B cell (primary cell): Measurements from ENCODE around the gene COBL. TPM values are rescaled to one million over a fixed set of nuclear protein-coding genes. Genes with fewer than 3 reads are reported as not detected.

ENCODE experiments used
- ATAC-seq: fragments of 200-7000 bp; cut with Tn5 transposase; one replicate; pipeline ENCODE4 v1.10.0; 2021; ENCODE audit warnings: low read depth, mild to moderate bottlenecking, moderate number of reproducible peaks, moderate library complexity
- CTCF ChIA-PET: fragments of 350-600 bp; sonication (Branson Sonifier 250); formaldehyde crosslinking; loops from one replicate; lab custom pipeline; 2021; ENCODE audit warnings: antibody characterized with exemption, inconsistent platforms; lab: Charles Lee
- POLR2A ChIA-PET: fragments of 350-600 bp; sonication (Branson Sonifier 250); formaldehyde crosslinking; loops from one replicate; lab custom pipeline; 2021; ENCODE audit warnings: antibody characterized with exemption; lab: Charles Lee
- DNase-seq: peaks from one replicate; pipeline ENCODE4 v3.0.0; 2013
- H2AFZ ChIP-seq: 2 replicates; pipeline ENCODE4 v1.6.1; 2012; ENCODE audit warnings: mild to moderate bottlenecking, low read depth, low read length; ENCODE audit not compliant: insufficient read depth, poor library complexity, severe bottlenecking
- H3K27ac ChIP-seq, 2 donors: 1 replicate in 1 of 2; 2 replicates in 1 of 2; pipeline ENCODE4 v1.5.1; 2012 to 2013; ENCODE audit warnings: low read length in 2 of 2, mild to moderate bottlenecking in 2 of 2, moderate library complexity in 1 of 2
- H3K27me3 ChIP-seq, 4 experiments: fragments of 200-600 bp in 1 of 4; sonication (generic) in 1 of 4; replicated peaks in 1 of 4; 1 replicate in 2 of 4; 2 replicates in 2 of 4; pipeline versions ENCODE4 v1.6.1 to v1.7.0; 2013 to 2016; ENCODE audit warnings: low read length in 3 of 4, mild to moderate bottlenecking in 2 of 4, mixed read lengths in 1 of 4, moderate library complexity in 1 of 4; ENCODE audit not compliant: insufficient read depth in 4 of 4, control insufficient read depth in 3 of 4; ENCODE audit errors: control extremely low read depth in 1 of 4
- H3K36me3 ChIP-seq, 2 experiments: replicated peaks in 1 of 2; 1 replicate in 1 of 2; 2 replicates in 1 of 2; pipeline versions ENCODE4 v1.6.1 to v1.7.1; 2013; ENCODE audit warnings: low read length in 1 of 2; ENCODE audit not compliant: insufficient read depth in 2 of 2, control insufficient read depth in 1 of 2; ENCODE audit errors: control extremely low read depth in 1 of 2, extremely low read depth in 1 of 2
- H3K4me1 ChIP-seq, 2 donors: fragments of 200-600 bp in 1 of 2; sonication (generic) in 1 of 2; 1 replicate in 1 of 2; 2 replicates in 1 of 2; pipeline versions ENCODE4 v1.5.1 to v1.6.1; 2013 to 2017; ENCODE audit warnings: low read length in 2 of 2; ENCODE audit not compliant: control insufficient read depth in 2 of 2, insufficient read depth in 2 of 2
- H3K4me2 ChIP-seq: replicated peaks from 2 replicates; pipeline ENCODE3; 2012; ENCODE audit warnings: mild to moderate bottlenecking, low read depth, low read length; ENCODE audit not compliant: poor library complexity, severe bottlenecking
- H3K4me3 ChIP-seq, 5 experiments: fragments of 200-600 bp in 1 of 5; sonication (generic) in 1 of 5; 1 replicate in 3 of 5; 2 replicates in 2 of 5; pipeline versions ENCODE4 v1.5.1 to v1.7.0; 2011 to 2016; ENCODE audit warnings: low read length in 4 of 5, mild to moderate bottlenecking in 4 of 5, low read depth in 2 of 5, control low read depth in 1 of 5, moderate library complexity in 1 of 5; ENCODE audit not compliant: insufficient read depth in 1 of 5; ENCODE audit errors: control extremely low read depth in 1 of 5, extremely low read depth in 1 of 5
- H3K79me2 ChIP-seq: fragments of 200-600 bp; sonication (generic); one replicate; pipeline ENCODE4 v1.6.0; 2016; ENCODE audit warnings: low read length; ENCODE audit not compliant: control insufficient read depth, insufficient read depth
- H3K9ac ChIP-seq: fragments of 200-600 bp; sonication (generic); 2 replicates; pipeline ENCODE4 v1.6.1; 2017; ENCODE audit warnings: mild to moderate bottlenecking, low read length, moderate library complexity
- H3K9me3 ChIP-seq, 3 donors: one replicate each; pipeline versions ENCODE4 v1.6.1 to v1.7.1; 2013; ENCODE audit warnings: low read length in 2 of 3; ENCODE audit not compliant: control insufficient read depth in 2 of 3, insufficient read depth in 1 of 3; ENCODE audit errors: control extremely low read depth in 1 of 3
- H4K20me1 ChIP-seq: 2 replicates; pipeline ENCODE4 v1.6.0; 2012; ENCODE audit warnings: mild to moderate bottlenecking, low read length; ENCODE audit not compliant: insufficient read depth, control insufficient read depth, poor library complexity, severe bottlenecking
- H3K27ac Mint-ChIP-seq: one replicate; pipeline ENCODE4 v1.8.0; 2021; ENCODE audit warnings: mixed read lengths
- H3K27me3 Mint-ChIP-seq: one replicate; pipeline ENCODE4 v1.8.0; 2021; ENCODE audit warnings: mixed read lengths
- H3K4me1 Mint-ChIP-seq: one replicate; pipeline ENCODE4 v1.8.0; 2021; ENCODE audit warnings: mixed read lengths
- H3K4me3 Mint-ChIP-seq: one replicate; pipeline ENCODE4 v1.8.0; 2021; ENCODE audit warnings: mixed read lengths
- H3K9me3 Mint-ChIP-seq: one replicate; pipeline ENCODE4 v1.8.0; 2022; ENCODE audit warnings: mixed read lengths; ENCODE audit not compliant: insufficient read depth
- EZH2 ChIP-seq: IDR thresholded peaks from 2 replicates; pipeline ENCODE4 v1.6.1; 2012; ENCODE audit warnings: borderline replicate concordance, low read depth, mild to moderate bottlenecking, moderate library complexity, low read length; ENCODE audit not compliant: insufficient read depth, poor library complexity, severe bottlenecking
- WGBS: methylation state at CpG from one replicate; pipeline ENCODE4 v1.1.5; 2013; ENCODE audit warnings: missing lambda C conversion rate; ENCODE audit not compliant: insufficient coverage; 5-methylcytosine and 5-hydroxymethylcytosine counted together
- intact Hi-C: fragments of 100-400 bp; cut with micrococcal nuclease; formaldehyde crosslinking; loops from one replicate; pipeline ENCODE4 v1.10.0; 2022
- polyA plus RNA-seq: library from polyadenylated mRNA; depleted of rRNA; stranded (reverse); fragments of >200 nt; gene quantifications from 2 replicates; pipeline ENCODE4 v1.2.3, GENCODE V29; 2012
- total RNA-seq, 2 donors: library from RNA; stranded (reverse); fragments of 120-200 nt in 1 of 2; gene quantifications; 1 replicate in 1 of 2; 2 replicates in 1 of 2; pipeline versions ENCODE4 v1.2.3 to v1.2.4, GENCODE V29; 2013 to 2022
- TF ChIP-seq, protein P1 (sequence below): fragments of 200-600 bp; IDR thresholded peaks from one replicate; pipeline ENCODE4 v1.8.0; 2022; ENCODE audit warnings: antibody characterized with exemption, mild to moderate bottlenecking

The COBL gene
- total and polyA plus RNA-seq, 2 donors (not counting 1 experiment from before 2014, with no cell fraction given) = not detected

DNA sequence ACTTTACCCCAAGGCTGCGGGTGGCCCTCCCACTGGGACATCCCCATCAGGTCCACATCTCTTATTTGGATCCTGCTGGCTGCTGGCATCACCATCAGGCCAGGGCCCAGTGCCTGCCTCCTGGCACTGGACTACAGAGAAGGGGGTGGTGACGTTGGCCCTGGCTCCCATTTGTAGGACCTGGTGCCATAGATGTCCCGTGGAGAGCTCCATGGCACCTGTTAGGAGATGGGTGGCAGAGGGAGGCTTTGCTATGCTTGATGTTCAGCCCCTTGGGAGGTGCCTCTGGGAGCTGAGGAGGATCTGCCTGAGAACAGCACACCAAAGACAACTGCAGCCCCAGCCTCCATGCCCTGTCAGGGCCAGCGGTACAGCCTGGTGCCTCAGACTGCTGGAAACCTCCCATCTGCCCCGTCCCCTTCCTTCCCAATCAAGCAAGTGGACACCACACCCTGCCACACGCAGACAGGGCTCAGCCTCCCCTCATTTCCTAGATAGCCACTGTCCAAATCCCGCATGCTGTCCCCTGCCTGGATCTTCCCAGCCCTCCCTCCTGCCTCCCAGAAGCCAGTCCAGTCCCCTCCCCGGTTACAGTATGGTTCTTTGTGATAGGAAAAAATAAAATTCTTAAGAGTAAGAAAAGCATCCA lies 303.9 kb downstream of the COBL start:
- no peak for TF ChIP-seq EZH2
- TF ChIP-seq, protein P1, sequence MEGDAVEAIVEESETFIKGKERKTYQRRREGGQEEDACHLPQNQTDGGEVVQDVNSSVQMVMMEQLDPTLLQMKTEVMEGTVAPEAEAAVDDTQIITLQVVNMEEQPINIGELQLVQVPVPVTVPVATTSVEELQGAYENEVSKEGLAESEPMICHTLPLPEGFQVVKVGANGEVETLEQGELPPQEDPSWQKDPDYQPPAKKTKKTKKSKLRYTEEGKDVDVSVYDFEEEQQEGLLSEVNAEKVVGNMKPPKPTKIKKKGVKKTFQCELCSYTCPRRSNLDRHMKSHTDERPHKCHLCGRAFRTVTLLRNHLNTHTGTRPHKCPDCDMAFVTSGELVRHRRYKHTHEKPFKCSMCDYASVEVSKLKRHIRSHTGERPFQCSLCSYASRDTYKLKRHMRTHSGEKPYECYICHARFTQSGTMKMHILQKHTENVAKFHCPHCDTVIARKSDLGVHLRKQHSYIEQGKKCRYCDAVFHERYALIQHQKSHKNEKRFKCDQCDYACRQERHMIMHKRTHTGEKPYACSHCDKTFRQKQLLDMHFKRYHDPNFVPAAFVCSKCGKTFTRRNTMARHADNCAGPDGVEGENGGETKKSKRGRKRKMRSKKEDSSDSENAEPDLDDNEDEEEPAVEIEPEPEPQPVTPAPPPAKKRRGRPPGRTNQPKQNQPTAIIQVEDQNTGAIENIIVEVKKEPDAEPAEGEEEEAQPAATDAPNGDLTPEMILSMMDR = no peak

DNA sequence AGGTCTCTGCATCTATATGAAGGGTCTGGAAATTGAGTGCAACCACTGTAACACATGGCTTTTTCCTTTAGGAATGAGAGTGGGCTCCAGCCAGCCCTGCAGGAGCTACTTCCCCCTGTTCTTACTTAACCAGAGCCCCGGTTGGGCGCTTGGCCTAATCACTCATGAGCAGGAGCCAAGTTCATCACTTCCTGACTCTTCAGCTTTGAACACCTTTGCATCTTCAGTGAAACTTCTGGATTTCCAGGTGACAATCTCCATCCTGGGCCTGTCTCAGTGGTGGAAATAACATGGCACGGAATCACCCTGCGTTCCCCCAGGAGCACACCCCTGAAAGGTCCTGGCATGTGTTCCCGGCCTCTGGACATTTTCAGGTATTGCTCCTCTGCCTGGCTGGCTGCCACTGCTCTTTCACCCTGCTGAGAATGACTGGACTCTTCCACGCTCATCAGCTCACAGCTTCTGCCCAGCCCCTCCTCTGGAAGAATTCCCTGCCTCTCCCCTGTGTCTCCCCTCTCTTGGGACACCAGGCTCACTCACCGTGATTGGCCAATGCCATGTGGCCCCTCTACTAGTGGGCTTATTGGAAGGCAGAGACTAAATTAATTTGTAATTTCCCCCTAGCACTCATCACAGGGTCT lies 304.8 kb downstream of the COBL start:
- Mint-ChIP-seq H3K27ac (no peak overlapping the region), H3K27me3 (no peaks in the 10 kb centered on the region), H3K9me3 (no peaks in the 10 kb centered on the region), H3K4me3 (no peak overlapping the region), H3K4me1 (no peaks in the 10 kb centered on the region)
- Histone ChIP-seq H3K27me3 (no peaks in the 10 kb centered on the region), H3K36me3 (no peaks in the 10 kb centered on the region), H3K9me3 (no peaks in the 10 kb centered on the region), H3K9ac (no peak overlapping the region), H3K79me2 (no peaks in the 10 kb centered on the region), H3K4me3 (no peak overlapping the region), H3K4me1 (no peaks in the 10 kb centered on the region), H3K27ac (no peak overlapping the region), H2AFZ (no peak overlapping the region), H3K4me2 (no peak overlapping the region), H4K20me1 (no peaks in the 10 kb centered on the region)
- ATAC-seq (no peak), DNase-seq (no peak)
- 88% methylated on average over 5 of the region's 7 CpGs for WGBS
- intact Hi-C loops = no loop called here
- ChIA-PET POLR2A (no interaction called here), CTCF (no interaction called here)
- TF ChIP-seq EZH2 = no peak
- TF ChIP-seq, protein P1 = no peak

More for the DNA sequence above, 303.9 kb downstream of the COBL start:
- H3K79me2 ChIP-seq = no peaks in the 10 kb centered on the region
- H3K27ac Mint-ChIP-seq = no peak overlapping the region
- no peak overlapping the region for H3K9ac ChIP-seq
- no peak for DNase-seq
- WGBS = 83% methylated on average over 6 of the region's 8 CpGs
- no peak overlapping the region for H3K27ac ChIP-seq
- no peak overlapping the region for H3K4me2 ChIP-seq
- no peaks in the 10 kb centered on the region for H3K36me3 ChIP-seq
- H3K4me1 Mint-ChIP-seq = no peaks in the 10 kb centered on the region
- no peaks in the 10 kb centered on the region for H3K9me3 ChIP-seq
- H3K9me3 Mint-ChIP-seq = no peaks in the 10 kb centered on the region
- H4K20me1 ChIP-seq = no peaks in the 10 kb centered on the region
- no peak overlapping the region for H3K4me3 ChIP-seq
- no peaks in the 10 kb centered on the region for H3K27me3 ChIP-seq
- no peaks in the 10 kb centered on the region for H3K4me1 ChIP-seq
- no peak overlapping the region for H3K4me3 Mint-ChIP-seq
- POLR2A ChIA-PET = no interaction called here
- CTCF ChIA-PET = no interaction called here
- H2AFZ ChIP-seq = no peak overlapping the region
- ATAC-seq = no peak
- intact Hi-C loops = no loop called here
- no peaks in the 10 kb centered on the region for H3K27me3 Mint-ChIP-seq
